K562 (cell line): Measurements from ENCODE around the gene PITPNC1. TPM values are rescaled to one million over a fixed set of nuclear protein-coding genes. Genes with fewer than 3 reads are reported as not detected.

Experiments
- CBFA2T2 ChIP-seq: fragments of 450-650 bp; conservative IDR thresholded peaks from 2 replicates; pipeline ENCODE4 v1.6.1; 2017; ENCODE audit warnings: mild to moderate bottlenecking
- ELF2 ChIP-seq: fragments of 250-450 bp; sonication (Bioruptor Pico); IDR thresholded peaks from 2 replicates; pipeline ENCODE4 v1.5.0; 2021; ENCODE audit warnings: mild to moderate bottlenecking
- EP400 ChIP-seq: fragments of 450-650 bp; IDR thresholded peaks from 2 replicates; pipeline ENCODE4 v1.6.1; 2017; ENCODE audit warnings: antibody characterized with exemption, mild to moderate bottlenecking, moderate library complexity
- EZH2 ChIP-seq: IDR thresholded peaks from 2 replicates; pipeline ENCODE4 v1.6.1; 2012; ENCODE audit warnings: low read depth, mild to moderate bottlenecking, inconsistent platforms, low read length, borderline replicate concordance
- HDAC2 ChIP-seq: fragments of 450-650 bp; IDR thresholded peaks from 2 replicates; pipeline ENCODE4 v1.6.1; 2016; ENCODE audit warnings: mild to moderate bottlenecking
- HEY1 ChIP-seq: fragments of 250-450 bp; sonication (Bioruptor Pico); IDR thresholded peaks from 2 replicates; pipeline ENCODE4 v1.5.0; 2020; ENCODE audit warnings: mild to moderate bottlenecking, moderate library complexity, borderline replicate concordance
- ID3 ChIP-seq, 2 experiments: fragments of 250-450 bp in 1 of 2; fragments of 450-650 bp in 1 of 2; sonication (Bioruptor Pico) in 1 of 2; IDR thresholded peaks; 2 replicates each; pipeline versions ENCODE4 v1.6.1 to v1.8.0; 2016 to 2021; ENCODE audit warnings: mild to moderate bottlenecking in 2 of 2, moderate library complexity in 2 of 2, missing compliant biosample characterization in 1 of 2, missing genetic modification characterization in 1 of 2
- MCM3 ChIP-seq: fragments of 450-650 bp; IDR thresholded peaks from 2 replicates; pipeline ENCODE4 v1.6.1; 2016
- MED1 ChIP-seq: sonication (generic); formaldehyde crosslinking; IDR thresholded peaks from 2 replicates; pipeline ENCODE4 v1.8.1; 2023; ENCODE audit warnings: missing genetic modification reagents, borderline replicate concordance
- MNT ChIP-seq, 2 experiments: fragments of 450-650 bp; conservative IDR thresholded peaks; 2 replicates each; pipeline ENCODE4 v1.6.1; 2017; ENCODE audit warnings: mild to moderate bottlenecking in 2 of 2, moderate library complexity in 2 of 2
- RBM25 ChIP-seq: fragments of 200-400 bp; formaldehyde crosslinking; IDR thresholded peaks from 2 replicates; pipeline ENCODE4 v1.6.1; 2018; ENCODE audit warnings: low read length, low read depth, moderate library complexity; ENCODE audit not compliant: severe bottlenecking
- RFX7 ChIP-seq: fragments of 250-450 bp; sonication (Bioruptor Pico); IDR thresholded peaks from 2 replicates; pipeline ENCODE4 v1.5.1; 2021; ENCODE audit warnings: mild to moderate bottlenecking
- SAFB2 ChIP-seq: fragments of 200-400 bp; formaldehyde crosslinking; IDR thresholded peaks from 2 replicates; pipeline ENCODE4 v1.6.1; 2018; ENCODE audit warnings: borderline replicate concordance, low read length, low read depth, moderate library complexity; ENCODE audit not compliant: severe bottlenecking
- SETDB1 ChIP-seq: IDR thresholded peaks from one replicate; pipeline ENCODE4 v1.6.1; 2012; ENCODE audit warnings: low read length, control low read depth, inconsistent platforms
- SMAD1 ChIP-seq: fragments of 150-350 bp; IDR thresholded peaks from 2 replicates; pipeline ENCODE4 v1.6.1; 2014; ENCODE audit warnings: low read length, low read depth; ENCODE audit not compliant: partially characterized antibody
- THRAP3 ChIP-seq: fragments of 450-650 bp; IDR thresholded peaks from 2 replicates; pipeline ENCODE4 v1.6.1; 2016; ENCODE audit warnings: mild to moderate bottlenecking, inconsistent platforms, borderline replicate concordance
- TRIM28 ChIP-seq: fragments of 450-650 bp; IDR thresholded peaks from 2 replicates; pipeline ENCODE4 v1.6.1; 2017
- WHSC1 ChIP-seq: IDR thresholded peaks from one replicate; pipeline ENCODE4 v1.6.1; 2012; ENCODE audit warnings: low read length, control low read depth, inconsistent platforms
- ZNF212 ChIP-seq: fragments of 450-650 bp; formaldehyde crosslinking; IDR thresholded peaks from 2 replicates; pipeline ENCODE4 v1.4.0; 2020; ENCODE audit warnings: mild to moderate bottlenecking
- ZNF282 ChIP-seq: sonication (generic); formaldehyde crosslinking; IDR thresholded peaks from 2 replicates; pipeline ENCODE4 v1.8.1; 2023; ENCODE audit warnings: missing genetic modification reagents
- ZNF780A ChIP-seq: fragments of 250-450 bp; sonication (Bioruptor Pico); IDR thresholded peaks from 2 replicates; pipeline ENCODE4 v1.5.0; 2021; ENCODE audit warnings: mild to moderate bottlenecking
- polyA plus RNA-seq, 8 experiments: library from polyadenylated mRNA; depleted of rRNA in 4 of 8; stranded (reverse) in 5 of 8; unstranded in 3 of 8; fragments of >200 nt; fragmentation: Nextera tagmentation in 2 of 8; fragmentation: Illumina TruSeq in 1 of 8; extraction: Ambion mirVana in 2 of 8; extraction: Trizol in 1 of 8; gene quantifications; 2 replicates each; pipeline versions ENCODE4 v1.2.1 to v1.2.3, GENCODE V29; 2011 to 2014; ENCODE audit warnings: inconsistent platforms in 1 of 8, missing spikeins in 1 of 8
- total RNA-seq, 7 experiments: library from RNA; depleted of rRNA in 6 of 7; stranded (reverse); fragments of >200 nt in 6 of 7; fragmentation: Illumina TruSeq in 2 of 7; extraction: Trizol in 2 of 7; gene quantifications; 2 replicates each; pipeline versions ENCODE4 v1.2.1 to v1.2.3, GENCODE V29; 2011 to 2021; ENCODE audit warnings: low replicate concordance in 1 of 7
- TF ChIP-seq, protein P1 (sequence below): fragments of 250-450 bp; sonication (Bioruptor Pico); IDR thresholded peaks from 2 replicates; pipeline ENCODE4 v1.8.0; 2022; ENCODE audit warnings: moderate library complexity, mild to moderate bottlenecking, inconsistent platforms
- TF ChIP-seq, protein P2 (sequence below): fragments of 250-450 bp; sonication (Bioruptor Pico); IDR thresholded peaks from 2 replicates; pipeline ENCODE4 v1.5.0; 2021
- TF ChIP-seq, protein P3 (sequence below): fragments of 250-450 bp; sonication (Bioruptor Pico); IDR thresholded peaks from 2 replicates; pipeline ENCODE4 v1.6.1; 2021; ENCODE audit warnings: mild to moderate bottlenecking

The PITPNC1 gene
- total and polyA plus RNA-seq, 9 of the 15 experiments (the other 6 are each of a cell fraction or from before 2014, with no cell fraction given) = 0.11 to 1.1 (median 0.65) TPM

GRCh38 chr17:67366193-67367157 is 10.6 kb upstream of the PITPNC1 start, which contains the start of gene PSMD12 (continued):
- TF ChIP-seq, protein P1, sequence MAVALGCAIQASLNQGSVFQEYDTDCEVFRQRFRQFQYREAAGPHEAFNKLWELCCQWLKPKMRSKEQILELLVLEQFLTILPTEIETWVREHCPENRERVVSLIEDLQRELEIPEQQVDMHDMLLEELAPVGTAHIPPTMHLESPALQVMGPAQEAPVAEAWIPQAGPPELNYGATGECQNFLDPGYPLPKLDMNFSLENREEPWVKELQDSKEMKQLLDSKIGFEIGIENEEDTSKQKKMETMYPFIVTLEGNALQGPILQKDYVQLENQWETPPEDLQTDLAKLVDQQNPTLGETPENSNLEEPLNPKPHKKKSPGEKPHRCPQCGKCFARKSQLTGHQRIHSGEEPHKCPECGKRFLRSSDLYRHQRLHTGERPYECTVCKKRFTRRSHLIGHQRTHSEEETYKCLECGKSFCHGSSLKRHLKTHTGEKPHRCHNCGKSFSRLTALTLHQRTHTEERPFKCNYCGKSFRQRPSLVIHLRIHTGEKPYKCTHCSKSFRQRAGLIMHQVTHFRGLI = no peak
- TF ChIP-seq HEY1 (CRISPR knock-in tag) (no peak), SMAD1 (no peak), THRAP3 (no peak), HDAC2 (no peak), ELF2 (CRISPR knock-in tag) (peak; percentile 85), CBFA2T2 (no peak), RBM25 (no peak), WHSC1 (no peak), ID3 (CRISPR knock-in tag; IDR thresholded peaks at IDR 0.05) (no peak), ID3 (tag; IDR thresholded peaks at IDR 0.05) (no peak; the same call in 1 of the 2 replicates), EP400 (peak; percentile 93), SETDB1 (no peak), RFX7 (CRISPR knock-in tag) (no peak), MED1 (CRISPR knock-in tag) (no peak), MCM3 (no peak), EZH2 (no peak), MNT (conservative IDR thresholded peaks at IDR 0.05) (peak; percentile 58 to 81), ZNF212 (CRISPR knock-in tag) (no peak), ZNF780A (CRISPR knock-in tag) (no peak), ZNF282 (CRISPR knock-in tag) (0 out of 2 replicates have a peak, but pooled peaks have one; percentile 40), SAFB2 (no peak), TRIM28 (no peak)
- TF ChIP-seq, protein P2, sequence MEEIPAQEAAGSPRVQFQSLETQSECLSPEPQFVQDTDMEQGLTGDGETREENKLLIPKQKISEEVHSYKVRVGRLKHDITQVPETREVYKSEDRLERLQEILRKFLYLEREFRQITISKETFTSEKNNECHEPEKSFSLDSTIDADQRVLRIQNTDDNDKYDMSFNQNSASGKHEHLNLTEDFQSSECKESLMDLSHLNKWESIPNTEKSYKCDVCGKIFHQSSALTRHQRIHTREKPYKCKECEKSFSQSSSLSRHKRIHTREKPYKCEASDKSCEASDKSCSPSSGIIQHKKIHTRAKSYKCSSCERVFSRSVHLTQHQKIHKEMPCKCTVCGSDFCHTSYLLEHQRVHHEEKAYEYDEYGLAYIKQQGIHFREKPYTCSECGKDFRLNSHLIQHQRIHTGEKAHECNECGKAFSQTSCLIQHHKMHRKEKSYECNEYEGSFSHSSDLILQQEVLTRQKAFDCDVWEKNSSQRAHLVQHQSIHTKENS = no peak
- TF ChIP-seq, protein P3, sequence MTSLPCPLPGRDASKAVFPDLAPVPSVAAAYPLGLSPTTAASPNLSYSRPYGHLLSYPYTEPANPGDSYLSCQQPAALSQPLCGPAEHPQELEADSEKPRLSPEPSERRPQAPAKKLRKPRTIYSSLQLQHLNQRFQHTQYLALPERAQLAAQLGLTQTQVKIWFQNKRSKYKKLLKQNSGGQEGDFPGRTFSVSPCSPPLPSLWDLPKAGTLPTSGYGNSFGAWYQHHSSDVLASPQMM (CRISPR knock-in tag) = no peak
